K562 (cell line): Measurements from ENCODE around the gene FAM217B. TPM values are rescaled to one million over a fixed set of nuclear protein-coding genes. Genes with fewer than 3 reads are reported as not detected.

Source experiments
- ATAC-seq: fragments of 200-7000 bp; cut with Tn5 transposase; 3 replicates; pipeline ENCODE4 v1.9.1; 2020; ENCODE audit warnings: moderate library complexity
- BruUV-seq: library from RNA; stranded (reverse); fragments of 400-500 nt; replicated peaks from 2 replicates; lab custom pipeline; 2021; lab: Mats Ljungman, UMichigan
- CTCF ChIA-PET: fragments of 300-600 bp; formaldehyde crosslinking; extraction: SDS; loops from one replicate; lab custom pipeline; 2021; ENCODE audit warnings: low intra/inter-chr PET ratio; lab: Yijun Ruan, JAX
- POLR2A ChIA-PET: fragments of 300-600, 350-650 bp; sonication (Branson Sonifier 250); formaldehyde crosslinking; extraction: SDS; loops from one replicate; lab custom pipeline; 2021; ENCODE audit warnings: antibody characterized with exemption, inconsistent platforms; lab: Yijun Ruan, JAX
- DNase-seq, 4 experiments: peaks; one replicate each; pipeline versions ENCODE4 v3.0.0 to v3.0.0-alpha.2; 2011 to 2018; ENCODE audit warnings: low spot score in 3 of 4, mixed read lengths in 3 of 4; ENCODE audit errors: extremely low read depth in 1 of 4
- FAIRE-seq: peaks from 2 replicates; lab custom pipeline; 2011; peaks lifted over from hg19 to GRCh38; lab: Jason Lieb, UNC
- H2AFZ ChIP-seq: 2 replicates; pipeline ENCODE4 v1.6.0; 2011; ENCODE audit warnings: low read depth, low read length, control low read depth, inconsistent platforms
- H3K27ac ChIP-seq: fragments of 200-600 bp; 3 replicates; pipeline ENCODE4 v1.8.0; 2011; ENCODE audit warnings: low read depth, mild to moderate bottlenecking, control low read depth, inconsistent platforms, low read length, moderate library complexity, mixed read lengths; ENCODE audit errors: extremely low read depth
- H3K27me3 ChIP-seq, 2 experiments: fragments of 300-600 bp in 1 of 2; 2 replicates in 1 of 2; 3 replicates in 1 of 2; pipeline versions ENCODE4 v1.6.0 to v1.8.0; 2011; ENCODE audit warnings: inconsistent platforms in 2 of 2, low read length in 2 of 2, mild to moderate bottlenecking in 1 of 2, mixed read lengths in 1 of 2, moderate library complexity in 1 of 2; ENCODE audit not compliant: control insufficient read depth in 2 of 2, insufficient read depth in 2 of 2
- H3K36me3 ChIP-seq: fragments of 300-600 bp; 3 replicates; pipeline ENCODE4 v1.8.0; 2011; ENCODE audit warnings: mild to moderate bottlenecking, low read length, inconsistent platforms; ENCODE audit not compliant: control insufficient read depth, insufficient read depth
- H3K4me1 ChIP-seq, 2 experiments: fragments of 200-600 bp in 1 of 2; replicated peaks in 1 of 2; 2 replicates in 1 of 2; 3 replicates in 1 of 2; pipeline versions ENCODE4 v1.5.1 to v1.8.0; 2011; ENCODE audit warnings: inconsistent platforms in 2 of 2, low read length in 2 of 2, mild to moderate bottlenecking in 1 of 2, mixed read lengths in 1 of 2, moderate library complexity in 1 of 2; ENCODE audit not compliant: control insufficient read depth in 2 of 2, insufficient read depth in 2 of 2
- H3K4me2 ChIP-seq: 2 replicates; pipeline ENCODE4 v1.6.1; 2011; ENCODE audit warnings: low read length, control low read depth, inconsistent platforms, mixed read lengths; ENCODE audit not compliant: insufficient read depth
- H3K4me3 ChIP-seq: fragments of 200-600 bp; sonication (generic), shearing (Covaris generic); 2 replicates; pipeline ENCODE4 v1.5.1; 2016; ENCODE audit warnings: control low read depth, inconsistent platforms
- H3K79me2 ChIP-seq: fragments of 200-600 bp; 3 replicates; pipeline ENCODE4 v1.8.0; 2011; ENCODE audit warnings: low read length, inconsistent platforms; ENCODE audit not compliant: control insufficient read depth, insufficient read depth
- H3K9ac ChIP-seq, 2 experiments: 2 replicates each; pipeline versions ENCODE4 v1.6.0 to v1.6.1; 2011; ENCODE audit warnings: low read depth in 2 of 2, low read length in 2 of 2, control low read depth in 1 of 2, inconsistent platforms in 1 of 2, mild to moderate bottlenecking in 1 of 2, mixed read lengths in 1 of 2; ENCODE audit not compliant: insufficient read depth in 1 of 2
- H3K9me1 ChIP-seq: one replicate; pipeline ENCODE4 v1.6.0; 2011; ENCODE audit warnings: inconsistent platforms, mild to moderate bottlenecking, low read length, moderate library complexity; ENCODE audit not compliant: control insufficient read depth, insufficient read depth
- H3K9me3 ChIP-seq: replicated peaks from 2 replicates; pipeline ENCODE4 v1.5.1; 2011; ENCODE audit warnings: low read depth, low read length, inconsistent platforms; ENCODE audit not compliant: control insufficient read depth, insufficient read depth
- H4K20me1 ChIP-seq: replicated peaks from 2 replicates; pipeline ENCODE4 v1.6.1; 2011; ENCODE audit warnings: low read length, inconsistent platforms, mixed read lengths; ENCODE audit not compliant: control insufficient read depth, insufficient read depth
- ARNT ChIP-seq, 2 experiments: fragments of 450-650 bp; IDR thresholded peaks; 2 replicates each; pipeline ENCODE4 v1.6.1; 2016; ENCODE audit warnings: mild to moderate bottlenecking in 1 of 2
- ILK ChIP-seq: fragments of 450-650 bp; IDR thresholded peaks from 2 replicates; pipeline ENCODE4 v1.6.1; 2016; ENCODE audit warnings: missing genetic modification characterization, low read depth, mild to moderate bottlenecking, missing compliant biosample characterization, moderate library complexity, borderline replicate concordance
- ZBED1 ChIP-seq: IDR thresholded peaks from 2 replicates; pipeline ENCODE4 v1.6.1; 2014
- ZFP30 ChIP-seq: fragments of 250-450 bp; sonication (Bioruptor Pico); IDR thresholded peaks from 2 replicates; pipeline ENCODE4 v1.8.0; 2022; ENCODE audit warnings: moderate library complexity, mild to moderate bottlenecking, inconsistent platforms, borderline replicate concordance
- WGBS: fragments of 100-300 bp; shearing (Covaris generic); methylation state at CpG from one replicate; pipeline ENCODE4 v1.1.6; 2016; ENCODE audit warnings: low coverage, mixed read lengths; ENCODE audit not compliant: insufficient coverage; ENCODE audit errors: missing lambda C conversion rate; 5-methylcytosine and 5-hydroxymethylcytosine counted together
- in situ Hi-C: fragments of 300-500 bp; cut with MboI; formaldehyde crosslinking; loops from 4 replicates; pipeline ENCODE4 v1.15.0; 2018; ENCODE audit warnings: inconsistent platforms, mixed read lengths
- intact Hi-C: fragments of 100-400 bp; cut with micrococcal nuclease; formaldehyde crosslinking; loops from 2 replicates; pipeline ENCODE4 v1.14.2; 2022
- polyA plus RNA-seq, 8 experiments: library from polyadenylated mRNA; depleted of rRNA in 4 of 8; stranded (reverse) in 5 of 8; unstranded in 3 of 8; fragments of >200 nt; fragmentation: Nextera tagmentation in 2 of 8; fragmentation: Illumina TruSeq in 1 of 8; extraction: Ambion mirVana in 2 of 8; extraction: Trizol in 1 of 8; gene quantifications; 2 replicates each; pipeline versions ENCODE4 v1.2.1 to v1.2.3, GENCODE V29; 2011 to 2014; ENCODE audit warnings: inconsistent platforms in 1 of 8, missing spikeins in 1 of 8
- total RNA-seq, 7 experiments: library from RNA; depleted of rRNA in 6 of 7; stranded (reverse); fragments of >200 nt in 6 of 7; fragmentation: Illumina TruSeq in 2 of 7; extraction: Trizol in 2 of 7; gene quantifications; 2 replicates each; pipeline versions ENCODE4 v1.2.1 to v1.2.3, GENCODE V29; 2011 to 2021; ENCODE audit warnings: low replicate concordance in 1 of 7
- TF ChIP-seq, protein P1 (sequence below): fragments of 450-650 bp; IDR thresholded peaks from 2 replicates; pipeline ENCODE4 v1.6.1; 2016; ENCODE audit warnings: low read depth

The FAM217B gene
- total and polyA plus RNA-seq, 9 of the 15 experiments (the other 6 are each of a cell fraction or from before 2014, with no cell fraction given), result 4.8 to 11.4 (median 6.9) TPM

DNA sequence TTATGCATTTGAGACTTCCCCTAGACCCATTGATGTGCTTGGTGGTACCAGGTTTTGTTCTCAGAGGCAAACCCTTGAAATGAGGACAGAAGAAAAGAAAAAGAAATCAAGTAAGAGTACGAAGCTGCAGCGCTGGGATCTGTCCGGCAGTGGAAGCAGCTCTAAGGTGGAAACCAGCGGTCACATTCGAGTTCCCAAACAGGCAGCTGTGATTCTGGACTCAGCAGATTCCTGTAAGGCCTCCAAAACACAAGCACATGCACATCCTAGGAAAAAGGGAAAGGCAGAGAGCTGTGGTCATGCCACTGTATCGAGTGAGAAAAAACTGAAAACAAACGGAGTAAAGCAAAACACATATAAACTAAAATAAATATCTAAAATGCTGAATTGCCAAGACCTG lies 4.5 kb downstream of the FAM217B start:
- H3K4me2 ChIP-seq, result no peak overlapping the region
- no peaks in the 10 kb centered on the region for H3K9me1 ChIP-seq
- peaks cover 2 to 18% of the 10 kb centered on the region in 2 experiments; a peak in 3 of 5 replicates for H3K4me1 ChIP-seq
- H3K27ac ChIP-seq, result no peak overlapping the region
- in situ Hi-C loops, result no loop called here
- ChIA-PET POLR2A (interaction anchor here (0.7 kb wide), 1 partner anchor 1320 kb away, joined by 6 read pairs; no protein-coding TSS in a partner anchor), CTCF (no interaction called here)
- no peaks in the 10 kb centered on the region for H3K27me3 ChIP-seq
- intact Hi-C loops, result no loop called here
- ATAC-seq (no peak), FAIRE-seq (no peak), DNase-seq (no peak)
- WGBS, result 84% methylated on average over 7 of the region's 7 CpGs
- H2AFZ ChIP-seq, result no peak overlapping the region
- peaks cover 30% of the 10 kb centered on the region; the same call in 1 of the 3 replicates for H3K36me3 ChIP-seq
- no peak overlapping the region for H3K9ac ChIP-seq
- H3K4me3 ChIP-seq, result no peak overlapping the region
- TF ChIP-seq ILK (tag) (no peak), ZBED1 (no peak)
- BruUV-seq, result no TSS peak
- no peaks in the 10 kb centered on the region for H3K9me3 ChIP-seq
- no peaks in the 10 kb centered on the region for H4K20me1 ChIP-seq
- H3K79me2 ChIP-seq, result peaks cover 12% of the 10 kb centered on the region

DNA sequence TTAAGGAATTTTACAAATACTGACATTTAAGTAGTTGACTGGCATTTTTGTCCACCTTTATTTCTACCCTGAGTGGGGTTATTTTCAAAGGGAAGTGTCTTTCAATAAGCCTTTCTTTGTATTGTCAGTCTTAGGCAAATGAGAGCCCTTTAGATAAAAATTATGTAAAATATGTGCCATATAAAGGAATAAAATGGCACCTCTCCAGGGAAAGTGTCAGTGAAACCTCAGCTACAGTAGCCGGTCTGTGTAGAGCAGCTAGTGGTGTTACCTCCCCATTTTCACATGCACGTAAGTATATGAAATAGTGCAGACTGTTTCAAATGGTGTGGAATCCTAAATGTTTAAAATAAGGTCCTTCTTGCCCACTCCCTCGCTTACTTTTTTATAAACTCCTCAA lies 5.0 kb downstream of the FAM217B start:
- H3K9ac ChIP-seq, result no peak overlapping the region
- CTCF ChIA-PET, result no interaction called here
- no peaks in the 10 kb centered on the region for H3K9me1 ChIP-seq
- DNase-seq (no peak), FAIRE-seq (no peak), ATAC-seq (no peak)
- POLR2A ChIA-PET, result interaction anchor here (0.7 kb wide), 1 partner anchor 1321 kb away, joined by 6 read pairs; no protein-coding TSS in a partner anchor
- peaks cover 0 to 18% of the 10 kb centered on the region in 2 experiments; a peak in 2 of 5 replicates for H3K4me1 ChIP-seq
- H3K4me3 ChIP-seq, result no peak overlapping the region
- H3K27ac ChIP-seq, result no peak overlapping the region
- H3K79me2 ChIP-seq, result peaks cover 12% of the 10 kb centered on the region
- H3K4me2 ChIP-seq, result no peak overlapping the region
- H4K20me1 ChIP-seq, result no peaks in the 10 kb centered on the region
- intact Hi-C loops (no loop called here), in situ Hi-C loops (no loop called here)
- H2AFZ ChIP-seq, result no peak overlapping the region
- H3K9me3 ChIP-seq, result no peaks in the 10 kb centered on the region
- H3K36me3 ChIP-seq, result peaks cover 30% of the 10 kb centered on the region; the same call in 1 of the 3 replicates
- no TSS peak for BruUV-seq
- 70% methylated on average over 3 of the region's 3 CpGs for WGBS
- H3K27me3 ChIP-seq, result no peaks in the 10 kb centered on the region
- TF ChIP-seq, protein P1, sequence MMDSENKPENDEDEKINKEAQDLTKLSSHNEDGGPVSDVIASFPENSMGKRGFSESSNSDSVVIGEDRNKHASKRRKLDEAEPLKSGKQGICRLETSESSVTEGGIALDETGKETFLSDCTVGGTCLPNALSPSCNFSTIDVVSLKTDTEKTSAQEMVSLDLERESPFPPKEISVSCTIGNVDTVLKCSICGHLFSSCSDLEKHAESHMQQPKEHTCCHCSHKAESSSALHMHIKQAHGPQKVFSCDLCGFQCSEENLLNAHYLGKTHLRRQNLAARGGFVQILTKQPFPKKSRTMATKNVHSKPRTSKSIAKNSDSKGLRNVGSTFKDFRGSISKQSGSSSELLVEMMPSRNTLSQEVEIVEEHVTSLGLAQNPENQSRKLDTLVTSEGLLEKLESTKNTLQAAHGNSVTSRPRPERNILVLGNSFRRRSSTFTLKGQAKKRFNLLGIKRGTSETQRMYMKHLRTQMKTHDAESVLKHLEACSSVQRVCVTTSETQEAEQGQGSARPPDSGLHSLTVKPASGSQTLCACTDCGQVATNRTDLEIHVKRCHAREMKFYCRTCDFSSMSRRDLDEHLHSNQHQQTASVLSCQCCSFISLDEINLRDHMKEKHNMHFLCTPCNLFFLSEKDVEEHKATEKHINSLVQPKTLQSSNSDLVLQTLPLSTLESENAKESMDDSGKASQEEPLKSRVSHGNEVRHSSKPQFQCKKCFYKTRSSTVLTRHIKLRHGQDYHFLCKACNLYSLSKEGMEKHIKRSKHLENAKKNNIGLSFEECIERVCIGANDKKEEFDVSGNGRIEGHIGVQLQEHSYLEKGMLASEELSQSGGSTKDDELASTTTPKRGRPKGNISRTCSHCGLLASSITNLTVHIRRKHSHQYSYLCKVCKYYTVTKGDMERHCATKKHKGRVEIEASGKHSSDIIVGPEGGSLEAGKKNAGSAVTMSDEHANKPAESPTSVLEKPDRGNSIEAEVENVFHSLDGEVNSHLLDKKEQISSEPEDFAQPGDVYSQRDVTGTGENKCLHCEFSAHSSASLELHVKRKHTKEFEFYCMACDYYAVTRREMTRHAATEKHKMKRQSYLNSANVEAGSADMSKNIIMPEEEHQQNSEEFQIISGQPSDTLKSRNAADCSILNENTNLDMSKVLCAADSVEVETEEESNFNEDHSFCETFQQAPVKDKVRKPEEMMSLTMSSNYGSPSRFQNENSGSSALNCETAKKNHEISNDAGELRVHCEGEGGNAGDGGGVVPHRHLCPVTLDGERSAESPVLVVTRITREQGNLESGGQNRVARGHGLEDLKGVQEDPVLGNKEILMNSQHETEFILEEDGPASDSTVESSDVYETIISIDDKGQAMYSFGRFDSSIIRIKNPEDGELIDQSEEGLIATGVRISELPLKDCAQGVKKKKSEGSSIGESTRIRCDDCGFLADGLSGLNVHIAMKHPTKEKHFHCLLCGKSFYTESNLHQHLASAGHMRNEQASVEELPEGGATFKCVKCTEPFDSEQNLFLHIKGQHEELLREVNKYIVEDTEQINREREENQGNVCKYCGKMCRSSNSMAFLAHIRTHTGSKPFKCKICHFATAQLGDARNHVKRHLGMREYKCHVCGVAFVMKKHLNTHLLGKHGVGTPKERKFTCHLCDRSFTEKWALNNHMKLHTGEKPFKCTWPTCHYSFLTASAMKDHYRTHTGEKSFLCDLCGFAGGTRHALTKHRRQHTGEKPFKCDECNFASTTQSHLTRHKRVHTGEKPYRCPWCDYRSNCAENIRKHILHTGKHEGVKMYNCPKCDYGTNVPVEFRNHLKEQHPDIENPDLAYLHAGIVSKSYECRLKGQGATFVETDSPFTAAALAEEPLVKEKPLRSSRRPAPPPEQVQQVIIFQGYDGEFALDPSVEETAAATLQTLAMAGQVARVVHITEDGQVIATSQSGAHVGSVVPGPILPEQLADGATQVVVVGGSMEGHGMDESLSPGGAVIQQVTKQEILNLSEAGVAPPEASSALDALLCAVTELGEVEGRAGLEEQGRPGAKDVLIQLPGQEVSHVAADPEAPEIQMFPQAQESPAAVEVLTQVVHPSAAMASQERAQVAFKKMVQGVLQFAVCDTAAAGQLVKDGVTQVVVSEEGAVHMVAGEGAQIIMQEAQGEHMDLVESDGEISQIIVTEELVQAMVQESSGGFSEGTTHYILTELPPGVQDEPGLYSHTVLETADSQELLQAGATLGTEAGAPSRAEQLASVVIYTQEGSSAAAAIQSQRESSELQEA, result no peak
- no peak for TF ChIP-seq ARNT (IDR thresholded peaks at IDR 0.05)
- no peak for TF ChIP-seq ZFP30
